Testis (tissue), 3 donors: ENCODE measurements around the gene MYCN. TPM values are rescaled to one million over a fixed set of nuclear protein-coding genes. Genes with fewer than 3 reads are reported as not detected.
"Not testable (repeated sequence)": the region's sequence is repeated elsewhere in the genome, so short reads cannot be mapped to it uniquely, and the experiment has no call there.

Experiments
- DNase-seq: peaks from one replicate; pipeline ENCODE4 v3.0.0-alpha.2; 2019
- H3K27ac ChIP-seq, 2 donors: fragments of 200-600 bp; sonication (generic); one replicate each; pipeline ENCODE4 v1.5.1; 2019
- H3K27me3 ChIP-seq: fragments of 200-600 bp; sonication (generic); one replicate; pipeline ENCODE4 v1.5.1; 2019
- H3K36me3 ChIP-seq: fragments of 200-600 bp; sonication (generic); one replicate; pipeline ENCODE4 v1.5.1; 2017; ENCODE audit warnings: low read depth; ENCODE audit errors: missing control alignments
- H3K4me1 ChIP-seq: fragments of 200-600 bp; sonication (generic); one replicate; pipeline ENCODE4 v1.5.1; 2019
- H3K4me3 ChIP-seq, 2 donors: fragments of 200-600 bp; sonication (generic); one replicate each; pipeline ENCODE4 v1.5.1; 2017 to 2019
- H3K9me3 ChIP-seq: fragments of 200-600 bp; sonication (generic); one replicate; pipeline ENCODE4 v1.5.1; 2017
- CTCF ChIP-seq, 3 experiments: fragments of 450-650 bp in 2 of 3; fragments of 200-600 bp in 1 of 3; sonication (generic) in 1 of 3; IDR thresholded peaks; one replicate each; pipeline ENCODE4 v1.5.1; 2016 to 2019; ENCODE audit warnings: antibody characterized with exemption in 3 of 3, mild to moderate bottlenecking in 2 of 3, moderate library complexity in 1 of 3
- POLR2A ChIP-seq: fragments of 450-650 bp; IDR thresholded peaks from one replicate; pipeline ENCODE4 v1.6.1; 2017; ENCODE audit warnings: antibody characterized with exemption, mild to moderate bottlenecking, moderate library complexity
- WGBS, 2 donors: methylation state at CpG; one replicate each; pipeline ENCODE4 v1.1.5; 2018; 5-methylcytosine and 5-hydroxymethylcytosine counted together
- intact Hi-C: fragments of 100-400 bp; cut with DNase I; formaldehyde crosslinking; loops from one replicate; pipeline ENCODE4 v1.15.1; 2023; ENCODE audit warnings: low total_unique reads
- polyA plus RNA-seq: library from polyadenylated mRNA; stranded (reverse); fragments of 350-450 nt; fragmentation: Illumina TruSeq; extraction: RNeasy Lipid Tissue Mini Kit (QIAGEN cat#74804); gene quantifications from one replicate; pipeline ENCODE4 v1.2.3, GENCODE V29; 2014; ENCODE audit warnings: low read depth, low replicate concordance; ENCODE audit not compliant: insufficient read depth
- total RNA-seq, 2 donors: library from RNA; depleted of rRNA; stranded (reverse); fragments of >200 nt; gene quantifications; one replicate each; pipeline ENCODE4 v1.2.3, GENCODE V29; 2016

MYCN gene
- total and polyA plus RNA-seq, 3 donors from 2014 or later = 6.9 to 8.1 (median 6.9) TPM

GRCh38 chr2:15911686-15912085 is 28.7 kb upstream of the MYCN start:
- Histone ChIP-seq H3K27ac (no peak overlapping the region), H3K27me3 (no peaks in the 10 kb centered on the region), H3K9me3 (no peaks in the 10 kb centered on the region), H3K4me3 (no peak overlapping the region), H3K36me3 (no peaks in the 10 kb centered on the region), H3K4me1 (no peaks in the 10 kb centered on the region)
- TF ChIP-seq POLR2A (no peak), CTCF (IDR thresholded peaks at IDR 0.05) (no peak)
- 75 to 77% methylated on average over 3 of the region's 3 CpGs for WGBS, 2 donors
- DNase-seq = no peak
- intact Hi-C loops = no loop called here

- Histone ChIP-seq H3K27ac (no peak overlapping the region), H3K4me3 (no peak overlapping the region), H3K9me3 (no peaks in the 10 kb centered on the region), H3K4me1 (no peaks in the 10 kb centered on the region), H3K36me3 (no peaks in the 10 kb centered on the region), H3K27me3 (no peaks in the 10 kb centered on the region)
- TF ChIP-seq CTCF (IDR thresholded peaks at IDR 0.05) (no peak), POLR2A (no peak)
- 21 to 34% methylated on average over 10 of the region's 10 CpGs for WGBS, 2 donors
- intact Hi-C loops = no loop called here
- peak; percentile 67 for DNase-seq
These were observed 28.1 kb upstream of the MYCN start for GRCh38 chr2:15912203-15912602.

- H3K27me3 ChIP-seq = no peaks in the 10 kb centered on the region
- no peaks in the 10 kb centered on the region for H3K4me1 ChIP-seq
- no peak for TF ChIP-seq POLR2A
- no peak for TF ChIP-seq CTCF (IDR thresholded peaks at IDR 0.05)
- no peak for DNase-seq
- no peak overlapping the region for H3K4me3 ChIP-seq
- H3K36me3 ChIP-seq = no peaks in the 10 kb centered on the region
- H3K9me3 ChIP-seq = no peaks in the 10 kb centered on the region
- intact Hi-C loops = no loop called here
- 82 to 93% methylated on average over 9 of the region's 9 CpGs for WGBS, 2 donors
- no peak overlapping the region for H3K27ac ChIP-seq
These were observed 27.2 kb upstream of the MYCN start for GRCh38 chr2:15913146-15913545.

- no peaks in the 10 kb centered on the region for H3K36me3 ChIP-seq
- TF ChIP-seq POLR2A (no peak), CTCF (IDR thresholded peaks at IDR 0.05) (no peak)
- H3K27ac ChIP-seq = no peak overlapping the region
- no peaks in the 10 kb centered on the region for H3K27me3 ChIP-seq
- no peaks in the 10 kb centered on the region for H3K9me3 ChIP-seq
- H3K4me1 ChIP-seq = no peaks in the 10 kb centered on the region
- peak; percentile 44 for DNase-seq
- H3K4me3 ChIP-seq = no peak overlapping the region
- intact Hi-C loops = no loop called here
- WGBS, 2 donors = 44 to 50% methylated on average over 9 to 10 of the region's 10 CpGs
These were observed 25.6 kb upstream of the MYCN start for GRCh38 chr2:15914596-15915385.

GRCh38 chr2:15915546-15915945 is 24.8 kb upstream of the MYCN start:
- H3K9me3 ChIP-seq, H3K4me1 ChIP-seq, H3K27me3 ChIP-seq, H3K4me3 ChIP-seq, DNase-seq, intact Hi-C loops, H3K36me3 ChIP-seq, H3K27ac ChIP-seq: not testable (repeated sequence)
- 39 to 53% methylated on average over 3 to 4 of the region's 4 CpGs for WGBS, 2 donors
